Fibroblast of the aortic adventitia (primary cell): ENCODE data around the gene UBTF. TPM values are rescaled to one million over a fixed set of nuclear protein-coding genes. Genes with fewer than 3 reads are reported as not detected.

Experiments
- DNase-seq: peaks from one replicate; pipeline ENCODE4 v3.0.0-alpha.2; 2010; ENCODE audit warnings: low read depth
- H3K4me3 ChIP-seq: 2 replicates; pipeline ENCODE4 v1.5.1; 2011; ENCODE audit warnings: low read depth, mild to moderate bottlenecking, control low read depth, low read length, moderate library complexity
- total RNA-seq: library from RNA; depleted of rRNA; stranded (reverse); fragments of >200 nt; gene quantifications from 2 replicates; pipeline ENCODE4 v1.2.3, GENCODE V29; 2012; ENCODE audit warnings: low replicate concordance
- TF ChIP-seq, protein P1 (sequence below): IDR thresholded peaks from 2 replicates; pipeline ENCODE4 v1.5.1; 2011; ENCODE audit warnings: mild to moderate bottlenecking, low read length, control low read depth, inconsistent platforms; ENCODE audit not compliant: insufficient read depth

Gene UBTF
- total RNA-seq, 1 donor: 64.2 TPM

DNA sequence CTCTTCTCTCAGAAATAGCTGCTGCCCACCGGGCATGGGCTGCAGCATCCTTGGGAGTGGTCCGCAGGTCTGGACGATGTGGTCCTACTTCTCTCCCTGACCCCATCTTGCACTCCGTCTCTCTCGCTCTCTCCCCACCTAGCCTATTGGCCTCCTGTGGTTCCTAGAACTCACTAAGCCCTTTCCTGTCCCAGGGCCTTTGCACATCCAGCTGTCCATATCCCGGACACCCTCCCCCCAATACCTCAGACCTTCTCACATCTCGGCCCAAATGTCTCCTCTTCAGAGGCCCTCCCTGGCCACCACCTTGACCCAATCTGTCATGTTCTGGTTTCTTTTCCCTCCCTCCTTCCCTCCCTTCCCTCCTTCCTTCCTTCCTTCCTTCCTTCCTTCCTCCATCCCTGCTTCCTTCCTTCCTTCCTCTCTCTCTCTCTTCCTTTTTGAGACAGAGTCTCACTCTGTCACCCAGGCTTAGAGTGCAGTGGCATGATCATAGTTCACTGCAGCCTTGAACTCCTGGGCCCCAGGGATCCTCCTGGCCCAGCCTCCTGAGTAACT lies 43.9 kb upstream of the UBTF start:
- TF ChIP-seq, protein P1, sequence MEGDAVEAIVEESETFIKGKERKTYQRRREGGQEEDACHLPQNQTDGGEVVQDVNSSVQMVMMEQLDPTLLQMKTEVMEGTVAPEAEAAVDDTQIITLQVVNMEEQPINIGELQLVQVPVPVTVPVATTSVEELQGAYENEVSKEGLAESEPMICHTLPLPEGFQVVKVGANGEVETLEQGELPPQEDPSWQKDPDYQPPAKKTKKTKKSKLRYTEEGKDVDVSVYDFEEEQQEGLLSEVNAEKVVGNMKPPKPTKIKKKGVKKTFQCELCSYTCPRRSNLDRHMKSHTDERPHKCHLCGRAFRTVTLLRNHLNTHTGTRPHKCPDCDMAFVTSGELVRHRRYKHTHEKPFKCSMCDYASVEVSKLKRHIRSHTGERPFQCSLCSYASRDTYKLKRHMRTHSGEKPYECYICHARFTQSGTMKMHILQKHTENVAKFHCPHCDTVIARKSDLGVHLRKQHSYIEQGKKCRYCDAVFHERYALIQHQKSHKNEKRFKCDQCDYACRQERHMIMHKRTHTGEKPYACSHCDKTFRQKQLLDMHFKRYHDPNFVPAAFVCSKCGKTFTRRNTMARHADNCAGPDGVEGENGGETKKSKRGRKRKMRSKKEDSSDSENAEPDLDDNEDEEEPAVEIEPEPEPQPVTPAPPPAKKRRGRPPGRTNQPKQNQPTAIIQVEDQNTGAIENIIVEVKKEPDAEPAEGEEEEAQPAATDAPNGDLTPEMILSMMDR: no peak
- no peak for DNase-seq
- H3K4me3 ChIP-seq: no peak overlapping the region

DNA sequence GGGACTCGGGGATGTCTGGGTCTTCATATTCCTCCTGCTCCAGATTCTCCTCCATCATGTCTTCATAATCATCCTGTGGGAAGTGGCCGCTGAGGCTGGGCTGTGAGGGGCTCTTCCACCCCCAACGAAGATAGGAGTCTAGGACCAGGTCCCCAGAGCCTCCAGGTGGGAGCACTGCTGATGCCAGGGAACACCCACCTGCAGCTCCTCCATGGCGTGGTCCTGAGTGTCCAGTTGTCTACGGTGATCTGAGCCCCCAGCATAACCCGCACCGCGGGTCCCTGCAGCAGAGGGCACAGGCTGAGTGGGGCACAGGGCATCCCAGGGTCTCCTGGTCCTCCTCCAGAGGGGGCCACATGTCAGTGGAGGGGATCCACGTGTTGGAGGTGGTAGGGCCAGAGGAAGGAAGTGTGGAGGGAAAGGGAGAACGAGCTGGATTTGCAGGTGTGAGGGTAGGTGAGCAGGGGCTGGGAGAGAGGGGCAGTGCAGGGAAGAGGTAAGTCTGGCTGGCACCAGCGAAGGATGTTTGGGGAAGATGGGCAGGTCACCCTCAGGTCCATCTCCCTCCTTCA lies 43.3 kb upstream of the UBTF start:
- no peak overlapping the region for H3K4me3 ChIP-seq
- DNase-seq: no peak
- TF ChIP-seq, protein P1: no peak

DNA sequence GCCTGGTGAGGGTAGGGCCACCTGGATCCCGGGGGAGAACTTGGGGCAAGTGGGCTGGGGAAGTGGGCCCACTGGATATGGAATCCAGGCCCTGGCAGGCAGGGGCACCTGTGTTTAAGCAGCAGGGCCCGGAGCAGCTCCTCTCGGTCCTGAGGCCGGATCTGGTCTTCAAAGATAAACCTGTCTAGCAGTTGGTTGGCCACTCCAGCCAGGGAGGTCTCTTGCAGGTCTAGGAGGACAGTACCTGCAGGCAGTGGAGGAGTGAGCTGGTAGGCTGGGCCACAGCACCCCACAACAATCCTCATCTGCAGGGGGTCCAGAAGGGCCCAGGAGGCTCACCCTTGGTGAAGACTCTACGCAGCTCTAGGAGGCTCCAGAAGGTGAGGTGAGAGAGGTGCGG lies 40.8 kb upstream of the UBTF start:
- TF ChIP-seq, protein P1: no peak
- H3K4me3 ChIP-seq: no peak overlapping the region
- no peak for DNase-seq

DNA sequence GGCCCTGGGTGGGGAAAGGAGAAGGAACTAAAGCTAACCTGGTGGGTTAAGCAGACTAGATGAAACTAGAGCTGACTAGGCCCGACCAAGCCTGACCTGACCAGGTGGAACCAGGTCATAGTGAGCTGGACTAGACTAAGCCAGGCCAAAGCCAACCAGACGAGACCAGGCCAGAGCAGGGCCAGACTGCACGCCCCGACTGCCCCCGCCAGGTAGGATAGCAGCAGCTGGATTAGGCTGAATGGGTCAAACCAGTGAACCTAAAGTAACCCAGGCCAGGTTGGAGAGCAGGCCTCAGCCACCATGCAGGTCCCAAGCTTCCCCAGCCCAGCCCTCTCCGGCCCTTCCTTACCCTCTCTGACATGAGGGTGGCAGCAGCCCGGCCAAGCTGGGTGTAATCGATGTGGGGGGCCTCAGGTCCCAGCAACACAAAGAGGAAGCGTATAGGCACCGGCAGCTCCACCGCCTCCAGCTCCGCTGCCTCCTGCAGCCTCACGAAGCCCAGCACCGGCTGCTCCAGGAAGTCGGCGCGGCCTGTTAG lies 39.4 kb upstream of the UBTF start:
- TF ChIP-seq, protein P1: no peak
- H3K4me3 ChIP-seq: no peak overlapping the region
- DNase-seq: no peak

DNA sequence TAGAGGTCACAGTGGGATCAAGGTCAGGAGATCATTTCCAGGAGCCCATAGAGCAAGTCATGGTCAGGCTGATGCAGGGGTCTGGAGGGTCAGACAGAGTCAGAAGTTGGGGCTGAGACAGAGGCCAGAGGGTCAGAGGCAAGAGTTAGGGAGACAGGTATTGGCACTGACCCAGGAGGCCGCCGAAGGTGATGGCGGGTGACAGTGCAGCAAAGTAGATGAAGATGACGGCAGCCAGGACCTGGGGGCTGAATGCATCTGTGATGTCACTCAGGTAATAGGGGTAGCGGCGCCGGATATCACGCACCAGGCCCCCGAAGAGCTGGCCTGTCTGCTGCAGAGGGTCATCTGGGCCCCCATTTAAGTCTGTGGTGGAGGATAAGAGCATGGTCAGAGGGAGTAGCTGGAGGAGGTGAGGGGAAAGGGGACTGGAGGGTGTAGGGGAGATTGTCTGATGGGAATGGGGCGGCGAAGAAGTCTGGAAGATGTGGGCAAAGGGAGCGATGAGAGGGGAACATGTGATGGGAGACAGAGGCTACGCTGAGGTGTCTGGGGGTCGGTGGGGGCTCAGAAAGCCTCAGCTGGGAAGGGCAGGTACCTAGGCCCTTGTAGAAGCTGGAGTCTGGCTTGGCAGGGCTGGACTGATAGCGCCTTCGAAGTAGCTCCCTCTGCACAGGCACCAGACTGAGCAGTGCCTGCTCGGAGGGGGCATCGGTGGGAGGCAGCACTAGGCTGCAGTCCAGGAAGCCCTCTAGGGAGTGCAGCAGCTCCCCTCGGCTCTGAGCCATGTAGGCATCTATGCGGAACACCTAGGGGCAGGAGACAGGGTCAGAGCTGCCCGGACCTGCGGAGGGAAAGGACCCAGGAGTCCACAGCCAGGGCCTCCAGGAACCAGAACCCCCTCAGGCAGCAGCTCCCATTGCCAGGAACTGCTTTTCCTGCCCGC lies 38.6 kb upstream of the UBTF start:
- H3K4me3 ChIP-seq: no peak overlapping the region
- TF ChIP-seq, protein P1: no peak
- DNase-seq: no peak

DNA sequence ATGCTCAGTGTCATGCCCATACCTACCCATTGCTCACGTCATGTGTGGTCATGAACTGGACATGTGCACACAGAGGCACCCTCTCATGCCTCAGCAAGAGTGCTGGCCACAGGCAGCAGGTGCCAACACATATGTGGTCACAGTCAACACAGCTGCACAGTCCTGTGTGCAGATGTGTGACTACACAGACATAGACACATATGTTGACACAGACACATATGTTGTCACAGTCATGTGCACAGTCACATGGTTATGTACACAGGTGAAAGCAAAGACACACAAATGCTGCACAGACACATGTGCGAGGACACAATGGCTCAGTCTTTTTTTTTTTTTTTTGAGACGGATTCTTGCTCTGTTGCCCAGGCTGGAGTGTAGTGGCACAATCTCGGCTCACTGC lies 37.2 kb upstream of the UBTF start:
- no peak for DNase-seq

More for the DNA sequence above, 37.2 kb upstream of the UBTF start:
- TF ChIP-seq, protein P1: no peak
- no peak overlapping the region for H3K4me3 ChIP-seq
